PFSK-1 (cell line): Measurements from ENCODE around the gene EPHA7.

Source experiments
- FOXP2 ChIP-seq: optimal IDR thresholded peaks from 2 replicates; pipeline ENCODE3; 2011; ENCODE audit warnings: borderline replicate concordance, control low read depth, inconsistent platforms; ENCODE audit not compliant: insufficient read depth; ENCODE audit errors: extremely low read length, extremely low read depth
- POLR2AphosphoS5 ChIP-seq: IDR thresholded peaks from 2 replicates; pipeline ENCODE4 v1.6.1; 2012; ENCODE audit warnings: low read depth, mild to moderate bottlenecking, control low read depth, low read length, moderate library complexity
- SIN3A ChIP-seq: IDR thresholded peaks from 2 replicates; pipeline ENCODE4 v1.6.1; 2012; ENCODE audit warnings: mild to moderate bottlenecking, low read length, moderate library complexity, borderline replicate concordance; ENCODE audit not compliant: insufficient read depth
- TAF1 ChIP-seq: IDR thresholded peaks from 2 replicates; pipeline ENCODE4 v1.6.1; 2012; ENCODE audit warnings: low read length, control low read depth, borderline replicate concordance; ENCODE audit not compliant: insufficient read depth
- TF ChIP-seq, protein P1 (sequence below), 2 experiments: IDR thresholded peaks; 2 replicates each; pipeline versions ENCODE4 v1.6.1 to v1.8.0; 2011 to 2012; ENCODE audit warnings: low read depth in 2 of 2, low read length in 2 of 2, control low read depth in 1 of 2, inconsistent platforms in 1 of 2, mild to moderate bottlenecking in 1 of 2, moderate library complexity in 1 of 2; ENCODE audit not compliant: insufficient read depth in 1 of 2

EPHA7 gene

DNA sequence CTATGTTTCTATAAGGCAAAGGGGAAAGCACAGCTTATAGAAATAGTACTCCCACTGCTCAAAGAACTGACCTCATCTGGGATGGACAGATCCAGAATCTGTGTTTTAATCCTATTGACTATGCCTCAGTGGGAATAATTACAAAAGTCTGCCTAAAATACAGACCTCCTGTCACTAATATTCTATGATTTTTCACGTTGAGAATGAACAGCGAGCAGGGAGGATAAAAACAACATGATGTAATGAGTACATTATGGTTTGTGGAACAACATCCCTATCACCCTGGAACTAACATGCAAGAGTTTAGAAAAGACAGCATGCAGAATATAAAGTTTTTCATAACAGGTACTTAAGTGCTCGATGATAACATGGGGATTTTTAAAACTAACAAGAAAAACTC lies 53.9 kb downstream of the EPHA7 start:
- TF ChIP-seq, protein P1, sequence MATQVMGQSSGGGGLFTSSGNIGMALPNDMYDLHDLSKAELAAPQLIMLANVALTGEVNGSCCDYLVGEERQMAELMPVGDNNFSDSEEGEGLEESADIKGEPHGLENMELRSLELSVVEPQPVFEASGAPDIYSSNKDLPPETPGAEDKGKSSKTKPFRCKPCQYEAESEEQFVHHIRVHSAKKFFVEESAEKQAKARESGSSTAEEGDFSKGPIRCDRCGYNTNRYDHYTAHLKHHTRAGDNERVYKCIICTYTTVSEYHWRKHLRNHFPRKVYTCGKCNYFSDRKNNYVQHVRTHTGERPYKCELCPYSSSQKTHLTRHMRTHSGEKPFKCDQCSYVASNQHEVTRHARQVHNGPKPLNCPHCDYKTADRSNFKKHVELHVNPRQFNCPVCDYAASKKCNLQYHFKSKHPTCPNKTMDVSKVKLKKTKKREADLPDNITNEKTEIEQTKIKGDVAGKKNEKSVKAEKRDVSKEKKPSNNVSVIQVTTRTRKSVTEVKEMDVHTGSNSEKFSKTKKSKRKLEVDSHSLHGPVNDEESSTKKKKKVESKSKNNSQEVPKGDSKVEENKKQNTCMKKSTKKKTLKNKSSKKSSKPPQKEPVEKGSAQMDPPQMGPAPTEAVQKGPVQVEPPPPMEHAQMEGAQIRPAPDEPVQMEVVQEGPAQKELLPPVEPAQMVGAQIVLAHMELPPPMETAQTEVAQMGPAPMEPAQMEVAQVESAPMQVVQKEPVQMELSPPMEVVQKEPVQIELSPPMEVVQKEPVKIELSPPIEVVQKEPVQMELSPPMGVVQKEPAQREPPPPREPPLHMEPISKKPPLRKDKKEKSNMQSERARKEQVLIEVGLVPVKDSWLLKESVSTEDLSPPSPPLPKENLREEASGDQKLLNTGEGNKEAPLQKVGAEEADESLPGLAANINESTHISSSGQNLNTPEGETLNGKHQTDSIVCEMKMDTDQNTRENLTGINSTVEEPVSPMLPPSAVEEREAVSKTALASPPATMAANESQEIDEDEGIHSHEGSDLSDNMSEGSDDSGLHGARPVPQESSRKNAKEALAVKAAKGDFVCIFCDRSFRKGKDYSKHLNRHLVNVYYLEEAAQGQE (IDR thresholded peaks at IDR 0.05; ENCODE audit: insufficient read depth in 1 of 2, low read depth in 2 of 2, low read length in 2 of 2): no peak
- TF ChIP-seq POLR2AphosphoS5: no peak
- no peak for TF ChIP-seq TAF1
- no peak for TF ChIP-seq FOXP2
- no peak for TF ChIP-seq SIN3A

DNA sequence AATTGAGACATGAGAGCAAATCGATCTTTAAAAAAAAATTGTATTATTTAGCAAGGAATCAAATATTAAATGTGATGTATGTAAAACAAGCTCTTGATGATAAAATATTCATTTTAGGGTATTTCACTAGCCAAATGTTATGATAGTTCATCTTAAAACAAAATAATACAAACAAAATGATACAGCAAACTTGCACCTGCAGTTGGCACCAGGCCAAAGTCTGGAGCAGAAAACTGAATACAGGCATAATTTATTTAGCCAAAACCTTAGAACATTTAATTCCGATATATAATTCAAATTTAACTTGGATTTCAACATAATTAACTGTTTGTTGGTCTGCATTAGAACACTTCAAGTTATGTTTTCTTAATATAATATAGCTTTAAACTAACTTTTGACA lies 60.9 kb downstream of the EPHA7 start:
- no peak for TF ChIP-seq POLR2AphosphoS5
- TF ChIP-seq TAF1: no peak
- no peak for TF ChIP-seq SIN3A
- no peak for TF ChIP-seq FOXP2
- TF ChIP-seq, protein P1 (IDR thresholded peaks at IDR 0.05; ENCODE audit: insufficient read depth in 1 of 2, low read depth in 2 of 2, low read length in 2 of 2): no peak

DNA sequence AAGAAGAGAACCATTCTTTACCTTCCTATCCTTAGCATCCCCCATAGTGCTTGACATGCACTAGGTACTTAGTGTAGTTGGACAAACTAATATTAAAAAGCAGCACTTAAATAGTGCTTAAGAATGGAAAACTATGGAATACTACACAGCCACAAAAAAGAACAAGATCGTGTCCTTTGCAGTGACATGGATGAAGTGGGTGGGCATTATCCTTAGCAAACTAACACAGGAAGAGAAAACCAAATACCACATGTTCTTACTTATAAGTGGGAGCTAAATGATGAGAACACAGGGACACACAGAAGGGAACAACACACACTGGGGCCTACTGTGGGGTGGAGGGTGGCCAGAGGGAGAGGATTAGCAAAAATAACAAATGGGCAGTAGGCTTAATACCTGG lies 66.8 kb downstream of the EPHA7 start:
- TF ChIP-seq TAF1 (no peak), POLR2AphosphoS5 (no peak), FOXP2 (no peak), SIN3A (no peak)
- TF ChIP-seq, protein P1 (IDR thresholded peaks at IDR 0.05; ENCODE audit: insufficient read depth in 1 of 2, low read depth in 2 of 2, low read length in 2 of 2): no peak

DNA sequence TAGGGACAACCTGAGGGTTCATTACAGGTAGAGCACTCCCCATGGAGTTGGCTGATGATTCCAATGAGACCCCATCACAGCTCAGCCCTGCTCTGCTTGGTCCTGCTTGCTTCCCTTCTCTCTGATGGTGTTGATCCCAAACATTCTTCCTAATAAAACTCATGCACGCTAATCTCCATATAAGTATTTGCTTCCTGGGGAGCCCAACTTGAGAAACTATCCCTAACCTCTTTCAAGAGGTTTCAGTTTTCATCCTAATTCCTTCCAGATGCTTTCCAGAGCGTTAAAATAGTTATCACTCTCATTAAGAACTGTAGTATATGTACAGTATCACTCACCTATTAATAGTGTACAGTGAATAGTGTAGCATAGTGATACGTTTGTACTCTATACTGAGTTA lies 68.1 kb downstream of the EPHA7 start:
- TF ChIP-seq TAF1 (no peak), FOXP2 (no peak), POLR2AphosphoS5 (no peak), SIN3A (no peak)

DNA sequence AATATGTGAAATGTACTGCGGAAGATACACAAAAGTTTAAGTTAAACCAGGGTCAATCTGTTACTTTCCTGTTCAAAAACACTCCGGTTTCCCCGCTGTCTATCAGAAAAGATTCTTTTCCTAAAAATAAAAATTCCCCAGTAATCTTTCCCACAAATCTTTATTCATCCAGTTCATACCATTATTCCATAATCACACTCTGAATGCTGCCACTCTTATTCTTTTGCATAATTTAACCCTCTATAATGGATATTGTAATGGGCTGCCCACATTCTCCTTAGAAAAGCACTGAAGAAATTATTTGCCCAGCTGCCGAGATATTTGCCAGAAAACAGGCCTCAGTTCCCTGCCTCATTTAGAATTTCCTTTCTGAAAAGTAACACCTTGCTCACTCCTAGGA lies 68.6 kb downstream of the EPHA7 start:
- no peak for TF ChIP-seq TAF1
- TF ChIP-seq, protein P1 (IDR thresholded peaks at IDR 0.05; ENCODE audit: insufficient read depth in 1 of 2, low read depth in 2 of 2, low read length in 2 of 2): no peak
- no peak for TF ChIP-seq SIN3A
- TF ChIP-seq POLR2AphosphoS5: no peak
- no peak for TF ChIP-seq FOXP2
